Measurements from ENCODE around the gene TSPAN4. TPM values are rescaled to one million over a fixed set of nuclear protein-coding genes. Genes with fewer than 3 reads are reported as not detected.

TSPAN4 gene
- total RNA-seq, 1 donor from 2014 or later, result 40.2 TPM

DNA sequence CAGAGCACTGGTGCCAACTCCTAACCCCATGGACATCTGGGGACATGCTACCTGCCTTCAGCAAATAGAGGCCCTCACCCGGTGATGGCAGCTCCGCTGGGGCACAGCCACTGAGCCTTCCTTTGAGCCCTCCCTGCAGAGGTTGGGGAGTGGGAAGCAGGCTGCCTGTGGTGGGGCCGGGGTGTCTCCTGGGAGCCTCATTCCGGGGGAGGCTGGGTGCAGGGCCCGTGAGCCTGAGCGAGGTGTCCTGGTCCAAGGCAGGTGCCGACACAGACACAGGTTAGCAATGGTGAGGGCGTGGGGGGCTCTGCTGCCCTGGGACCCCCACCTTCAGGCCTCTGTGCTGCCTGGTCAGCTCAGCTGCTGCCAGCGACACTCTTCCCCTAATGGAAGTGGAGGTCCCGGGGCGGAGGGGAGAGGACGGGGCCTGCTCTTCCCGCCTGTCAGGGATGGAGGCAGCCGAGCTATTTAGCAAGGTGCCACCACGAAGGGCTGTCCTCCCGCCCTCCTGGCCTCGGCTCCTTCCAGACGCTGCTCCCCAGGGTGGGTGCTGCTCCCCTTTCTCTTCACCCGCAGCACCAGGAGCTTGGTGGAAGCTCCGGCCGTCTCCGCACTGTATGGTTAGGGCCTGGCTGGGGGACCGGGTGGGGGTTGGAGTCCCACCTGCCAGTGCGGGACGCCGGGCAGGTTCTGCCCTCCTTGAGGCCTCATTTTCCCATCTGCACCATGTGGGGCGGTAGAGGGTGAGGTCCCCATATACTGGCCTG is 11.2 kb downstream of the TSPAN4 start:
- TF ChIP-seq, protein P1, sequence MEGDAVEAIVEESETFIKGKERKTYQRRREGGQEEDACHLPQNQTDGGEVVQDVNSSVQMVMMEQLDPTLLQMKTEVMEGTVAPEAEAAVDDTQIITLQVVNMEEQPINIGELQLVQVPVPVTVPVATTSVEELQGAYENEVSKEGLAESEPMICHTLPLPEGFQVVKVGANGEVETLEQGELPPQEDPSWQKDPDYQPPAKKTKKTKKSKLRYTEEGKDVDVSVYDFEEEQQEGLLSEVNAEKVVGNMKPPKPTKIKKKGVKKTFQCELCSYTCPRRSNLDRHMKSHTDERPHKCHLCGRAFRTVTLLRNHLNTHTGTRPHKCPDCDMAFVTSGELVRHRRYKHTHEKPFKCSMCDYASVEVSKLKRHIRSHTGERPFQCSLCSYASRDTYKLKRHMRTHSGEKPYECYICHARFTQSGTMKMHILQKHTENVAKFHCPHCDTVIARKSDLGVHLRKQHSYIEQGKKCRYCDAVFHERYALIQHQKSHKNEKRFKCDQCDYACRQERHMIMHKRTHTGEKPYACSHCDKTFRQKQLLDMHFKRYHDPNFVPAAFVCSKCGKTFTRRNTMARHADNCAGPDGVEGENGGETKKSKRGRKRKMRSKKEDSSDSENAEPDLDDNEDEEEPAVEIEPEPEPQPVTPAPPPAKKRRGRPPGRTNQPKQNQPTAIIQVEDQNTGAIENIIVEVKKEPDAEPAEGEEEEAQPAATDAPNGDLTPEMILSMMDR (conservative IDR thresholded peaks at IDR 0.05), result no peak
- H3K27me3 Mint-ChIP-seq (ENCODE audit: low read depth), result peaks cover 20% of the 10 kb centered on the region
- H3K9me3 Mint-ChIP-seq, result no peaks in the 10 kb centered on the region
- DNase-seq (ENCODE audit: low read depth, low spot score), result no peak
- H3K4me1 Mint-ChIP-seq, result peaks cover 5% of the 10 kb centered on the region
- no peaks in the 10 kb centered on the region for H3K36me3 Mint-ChIP-seq (ENCODE audit: low read depth)
- no peak overlapping the region for H3K27ac Mint-ChIP-seq (ENCODE audit: unreplicated experiment)
- H3K4me3 Mint-ChIP-seq, result no peak overlapping the region

DNA sequence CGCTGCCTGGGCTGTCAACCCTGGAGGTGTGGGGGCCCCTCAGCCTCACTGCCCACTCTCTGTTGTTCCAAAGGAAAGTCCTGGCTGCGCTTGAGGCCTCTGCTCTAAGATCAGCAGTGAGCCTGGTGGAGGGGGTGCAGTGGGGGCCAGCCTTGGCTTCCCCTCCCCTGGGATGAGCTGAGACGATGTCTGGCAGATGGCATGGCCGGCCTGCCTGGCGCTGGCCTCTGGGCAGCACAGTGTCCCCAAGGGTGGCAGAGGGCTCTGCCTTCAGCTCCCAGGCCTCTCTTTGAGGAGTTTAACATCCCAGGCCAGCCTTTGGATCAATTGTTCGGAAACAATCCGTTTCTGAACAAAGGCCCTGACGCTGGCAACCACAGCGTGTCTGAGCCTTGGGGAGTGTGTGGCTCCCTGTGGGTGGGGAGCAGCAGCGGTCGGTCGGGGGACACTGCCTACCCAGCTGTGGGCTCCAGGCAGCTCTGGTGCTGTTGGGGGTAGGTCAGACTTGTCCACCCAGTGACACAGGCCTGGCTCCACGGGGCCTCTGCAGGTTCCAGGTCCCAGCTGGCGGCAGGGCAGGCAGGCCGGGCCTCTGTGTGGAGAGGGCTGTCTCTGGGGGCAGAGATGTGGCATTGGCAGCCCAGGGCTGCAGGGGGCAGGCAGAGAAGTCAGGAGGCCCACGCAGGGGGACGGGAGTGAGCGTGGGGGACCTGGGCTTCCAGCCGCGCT is 12.1 kb downstream of the TSPAN4 start:
- Mint-ChIP-seq H3K27me3 (ENCODE audit: low read depth) (peaks cover 20% of the 10 kb centered on the region), H3K4me3 (peak overlapping the region; percentile 66)
- DNase-seq (ENCODE audit: low read depth, low spot score), result no peak

DNA sequence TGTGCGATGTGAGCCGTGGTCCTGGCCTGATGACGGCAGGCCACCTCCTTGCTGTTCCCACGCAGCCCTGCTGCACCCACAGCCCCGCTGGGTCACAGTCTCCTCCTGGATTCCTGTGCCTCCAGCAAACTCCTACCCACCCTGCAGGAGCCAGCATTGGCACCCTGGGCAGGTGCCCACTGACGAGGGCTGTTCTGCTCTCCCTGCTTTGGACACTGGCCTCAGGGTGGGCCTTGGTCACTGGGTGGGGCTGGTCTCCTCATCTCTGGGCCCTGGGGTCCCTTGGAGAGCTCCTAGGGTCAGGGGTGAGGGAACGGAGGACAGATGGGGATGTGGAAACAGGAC is 12.7 kb downstream of the TSPAN4 start:
- Mint-ChIP-seq H3K36me3 (ENCODE audit: low read depth) (no peaks in the 10 kb centered on the region), H3K27me3 (ENCODE audit: low read depth) (peaks cover 20% of the 10 kb centered on the region), H3K9me3 (no peaks in the 10 kb centered on the region), H3K4me1 (peaks cover 5% of the 10 kb centered on the region), H3K4me3 (no peak overlapping the region), H3K27ac (ENCODE audit: unreplicated experiment) (no peak overlapping the region)
- TF ChIP-seq, protein P1 (conservative IDR thresholded peaks at IDR 0.05), result no peak
- no peak for DNase-seq (ENCODE audit: low read depth, low spot score)

More for the DNA sequence above, 12.1 kb downstream of the TSPAN4 start:
- H3K36me3 Mint-ChIP-seq (ENCODE audit: low read depth), result no peaks in the 10 kb centered on the region
- TF ChIP-seq, protein P1 (conservative IDR thresholded peaks at IDR 0.05), result no peak
- H3K9me3 Mint-ChIP-seq, result no peaks in the 10 kb centered on the region
- H3K4me1 Mint-ChIP-seq, result peaks cover 5% of the 10 kb centered on the region
- H3K27ac Mint-ChIP-seq (ENCODE audit: unreplicated experiment), result peak overlapping the region; percentile 62

DNA sequence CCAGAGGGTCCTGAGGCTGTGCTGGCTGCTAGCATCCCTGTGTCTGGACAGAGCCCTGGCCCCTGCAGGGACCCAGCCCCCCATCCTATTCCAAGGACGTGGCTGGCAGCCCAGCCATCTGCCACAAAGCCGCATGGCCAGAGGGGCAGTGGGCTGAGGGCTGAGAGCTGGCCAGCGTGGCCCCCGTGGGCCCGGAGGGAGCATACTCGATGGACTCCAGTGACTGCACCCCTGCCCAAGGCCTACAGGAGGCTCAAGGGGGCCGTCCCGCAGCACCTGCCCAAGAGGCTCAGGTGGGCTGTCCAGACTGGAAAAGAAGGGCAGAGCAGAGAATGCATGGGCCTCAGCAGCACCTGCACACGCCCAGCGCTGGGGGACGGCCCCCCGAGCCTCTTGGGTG is 13.1 kb downstream of the TSPAN4 start:
- H3K36me3 Mint-ChIP-seq (ENCODE audit: low read depth), result no peaks in the 10 kb centered on the region
- no peak overlapping the region for H3K27ac Mint-ChIP-seq (ENCODE audit: unreplicated experiment)
- H3K9me3 Mint-ChIP-seq, result no peaks in the 10 kb centered on the region
- H3K4me3 Mint-ChIP-seq, result no peak overlapping the region
- H3K27me3 Mint-ChIP-seq (ENCODE audit: low read depth), result peaks cover 17% of the 10 kb centered on the region
- TF ChIP-seq, protein P1 (conservative IDR thresholded peaks at IDR 0.05), result no peak
- H3K4me1 Mint-ChIP-seq, result peaks cover 5% of the 10 kb centered on the region
- DNase-seq (ENCODE audit: low read depth, low spot score), result no peak

DNA sequence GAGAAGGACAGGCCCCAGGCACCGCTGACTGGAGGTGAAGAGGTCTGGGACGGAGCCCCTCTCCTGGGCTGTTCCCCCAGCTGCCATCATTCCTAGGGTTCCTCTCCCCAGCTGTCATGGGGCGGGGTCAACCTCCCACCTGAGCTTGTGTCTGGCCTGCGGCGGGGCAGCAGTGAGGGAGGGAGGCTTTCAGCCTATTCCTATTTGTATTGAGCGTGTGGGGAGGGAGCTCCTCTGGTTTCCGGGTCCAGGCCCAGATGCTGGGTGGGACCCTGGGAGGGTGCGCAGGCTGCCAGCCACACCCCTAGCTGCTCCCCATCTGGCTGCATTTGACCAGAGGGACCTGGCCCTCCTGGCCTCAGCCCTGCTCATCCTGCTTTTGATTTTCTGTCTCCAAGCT is 13.7 kb downstream of the TSPAN4 start:
- Mint-ChIP-seq H3K4me3 (peak overlapping the region; percentile 57), H3K9me3 (no peaks in the 10 kb centered on the region), H3K27me3 (ENCODE audit: low read depth) (peaks cover 11% of the 10 kb centered on the region), H3K36me3 (ENCODE audit: low read depth) (no peaks in the 10 kb centered on the region), H3K27ac (ENCODE audit: unreplicated experiment) (no peak overlapping the region), H3K4me1 (peaks cover 5% of the 10 kb centered on the region)
- DNase-seq (ENCODE audit: low read depth, low spot score), result no peak
- TF ChIP-seq, protein P1 (conservative IDR thresholded peaks at IDR 0.05), result no peak
